OCI-LY1 (cell line): Measurements from ENCODE around the gene AFF1.

Experiments used
- CTCF ChIP-seq: fragments of 200-600 bp; sonication (generic), shearing (Covaris generic); IDR thresholded peaks from 2 replicates; pipeline ENCODE4 v1.5.1; 2017; ENCODE audit warnings: mild to moderate bottlenecking, antibody characterized with exemption, low read length, moderate library complexity, mixed read lengths
- EZH2 ChIP-seq: fragments of 200-600 bp; sonication (generic), shearing (Covaris generic); IDR thresholded peaks from 2 replicates; pipeline ENCODE4 v1.8.0; 2017; ENCODE audit warnings: borderline replicate concordance, mixed run types, mild to moderate bottlenecking, antibody characterized with exemption, low read length, moderate library complexity, mixed read lengths

- no peak for TF ChIP-seq CTCF
- TF ChIP-seq EZH2: no peak
Measured at GRCh38 chr4:87065021-87065420, 130.2 kb downstream of the AFF1 start.
